WTC11 (cell line): ENCODE results near the gene EEFSEC. TPM values are rescaled to one million over a fixed set of nuclear protein-coding genes. Genes with fewer than 3 reads are reported as not detected.
A peak's percentile ranks its signal among the peaks of the same experiment; 100 is the strongest.

Source experiments
- ATAC-seq: fragments of 200-7000 bp; cut with Tn5 transposase; 2 replicates; pipeline ENCODE4 v1.10.0; 2021; ENCODE audit warnings: mild to moderate bottlenecking, moderate library complexity
- CTCF ChIA-PET: fragments of 300-600 bp; sonication (Branson Sonifier 250); formaldehyde crosslinking; loops from one replicate; lab custom pipeline; 2021; ENCODE audit warnings: antibody characterized with exemption; lab: Charles Lee
- POLR2A ChIA-PET: fragments of 350-600 bp; sonication (Branson Sonifier 250); formaldehyde crosslinking; loops from one replicate; lab custom pipeline; 2021; ENCODE audit warnings: antibody characterized with exemption; lab: Charles Lee
- DNase-seq: peaks from one replicate; pipeline ENCODE4 v3.0.0; 2021; ENCODE audit warnings: low spot score
- H3K27ac Mint-ChIP-seq: 2 replicates; pipeline ENCODE4 v1.8.0; 2021; ENCODE audit warnings: mixed read lengths
- H3K27me3 Mint-ChIP-seq: 2 replicates; pipeline ENCODE4 v1.8.0; 2021; ENCODE audit warnings: low read depth, mild to moderate bottlenecking, moderate library complexity, mixed read lengths
- H3K36me3 Mint-ChIP-seq: 2 replicates; pipeline ENCODE4 v1.8.0; 2021; ENCODE audit warnings: mixed read lengths
- H3K4me1 Mint-ChIP-seq: 2 replicates; pipeline ENCODE4 v1.8.0; 2022; ENCODE audit warnings: mixed read lengths
- H3K4me3 Mint-ChIP-seq: 2 replicates; pipeline ENCODE4 v1.8.0; 2021; ENCODE audit warnings: mild to moderate bottlenecking, moderate library complexity, mixed read lengths
- H3K9me3 Mint-ChIP-seq: 2 replicates; pipeline ENCODE4 v1.8.0; 2021; ENCODE audit warnings: mixed read lengths
- CBFB ChIP-seq: sonication (generic); formaldehyde crosslinking; IDR thresholded peaks from 2 replicates; pipeline ENCODE4 v1.8.1; 2022; ENCODE audit warnings: mild to moderate bottlenecking, low read depth, missing genetic modification reagents
- CREM ChIP-seq: sonication (generic); formaldehyde crosslinking; IDR thresholded peaks from 2 replicates; pipeline ENCODE4 v1.8.1; 2022; ENCODE audit warnings: mild to moderate bottlenecking, missing genetic modification reagents, moderate library complexity
- FOXK1 ChIP-seq: sonication (generic); formaldehyde crosslinking; IDR thresholded peaks from 2 replicates; pipeline ENCODE4 v1.8.0; 2022; ENCODE audit warnings: mild to moderate bottlenecking, moderate library complexity, missing genetic modification reagents
- KAT7 ChIP-seq: sonication (generic); formaldehyde crosslinking; IDR thresholded peaks from 2 replicates; pipeline ENCODE4 v1.8.1; 2023; ENCODE audit warnings: missing genetic modification reagents, mild to moderate bottlenecking, borderline replicate concordance
- MXD4 ChIP-seq: fragments of 250-450 bp; sonication (Bioruptor Pico); IDR thresholded peaks from 2 replicates; pipeline ENCODE4 v1.8.0; 2021; ENCODE audit warnings: mild to moderate bottlenecking, moderate library complexity, borderline replicate concordance
- OVOL2 ChIP-seq: fragments of 250-450 bp; sonication (Bioruptor Pico); IDR thresholded peaks from 2 replicates; pipeline ENCODE4 v1.9.0; 2021; ENCODE audit warnings: mild to moderate bottlenecking, borderline replicate concordance
- TCF7 ChIP-seq: sonication (generic); formaldehyde crosslinking; IDR thresholded peaks from 2 replicates; pipeline ENCODE4 v1.8.0; 2022; ENCODE audit warnings: mild to moderate bottlenecking, low read depth, missing genetic modification reagents, moderate library complexity
- ZNF232 ChIP-seq: sonication (generic); formaldehyde crosslinking; IDR thresholded peaks from 2 replicates; pipeline ENCODE4 v1.8.0; 2022; ENCODE audit warnings: mild to moderate bottlenecking, missing genetic modification reagents
- ZNF671 ChIP-seq: fragments of 250-450 bp; sonication (Bioruptor Pico); IDR thresholded peaks from 2 replicates; pipeline ENCODE4 v1.8.0; 2021; ENCODE audit warnings: mild to moderate bottlenecking
- total RNA-seq: library from RNA; stranded (reverse); gene quantifications from 3 replicates; pipeline ENCODE4 v1.2.3, GENCODE V29; 2021
- TF ChIP-seq, protein P1 (sequence below): fragments of 250-450 bp; sonication (Bioruptor Pico); IDR thresholded peaks from 2 replicates; pipeline ENCODE4 v1.9.0; 2021; ENCODE audit warnings: mild to moderate bottlenecking, borderline replicate concordance
- TF ChIP-seq, protein P2 (sequence below): sonication (generic); formaldehyde crosslinking; conservative IDR thresholded peaks from 2 replicates; pipeline ENCODE4 v1.8.1; 2023; ENCODE audit warnings: mild to moderate bottlenecking, low read depth, missing genetic modification reagents, moderate library complexity
- TF ChIP-seq, protein P3 (sequence below): sonication (generic); formaldehyde crosslinking; IDR thresholded peaks from 2 replicates; pipeline ENCODE4 v1.8.1; 2023; ENCODE audit warnings: mild to moderate bottlenecking, moderate library complexity, missing genetic modification reagents
- TF ChIP-seq, protein P4 (sequence below): sonication (generic); formaldehyde crosslinking; IDR thresholded peaks from 2 replicates; pipeline ENCODE4 v1.8.0; 2023; ENCODE audit warnings: missing genetic modification reagents, mild to moderate bottlenecking, borderline replicate concordance
- TF ChIP-seq, protein P5 (sequence below): sonication (generic); formaldehyde crosslinking; IDR thresholded peaks from 2 replicates; pipeline ENCODE4 v1.8.1; 2023; ENCODE audit warnings: mild to moderate bottlenecking, missing genetic modification reagents
- TF ChIP-seq, protein P6 (sequence below): sonication (generic); formaldehyde crosslinking; IDR thresholded peaks from 2 replicates; pipeline ENCODE4 v1.8.1; 2022; ENCODE audit warnings: missing genetic modification reagents, borderline replicate concordance
- TF ChIP-seq, protein P7 (sequence below): fragments of 250-450 bp; sonication (Bioruptor Pico); IDR thresholded peaks from 2 replicates; pipeline ENCODE4 v1.9.0; 2021; ENCODE audit warnings: mild to moderate bottlenecking

EEFSEC gene
- total RNA-seq, 1 experiment from 2014 or later = 13.7 TPM

DNA sequence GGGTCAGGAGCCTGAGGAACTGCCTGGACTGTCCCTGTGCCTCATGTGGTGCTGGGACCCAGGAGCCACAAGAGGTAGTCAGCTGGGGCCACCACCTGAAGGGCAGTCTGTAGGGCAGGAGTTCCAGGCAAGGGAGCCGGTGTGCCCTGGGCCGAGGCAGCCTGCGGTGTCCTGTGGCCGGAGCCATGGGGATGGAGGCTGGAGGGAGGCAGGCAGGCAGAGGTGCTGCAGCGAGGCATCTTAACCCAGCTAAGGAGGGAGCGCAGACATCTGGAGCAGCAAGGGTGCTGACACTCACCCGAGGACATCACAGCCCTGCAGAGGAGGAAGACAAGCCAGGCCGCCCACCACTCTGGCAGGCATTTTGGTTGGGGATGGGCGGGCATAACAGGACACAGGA lies 235.7 kb downstream of the EEFSEC start:
- ATAC-seq = no peak
- H3K4me3 Mint-ChIP-seq = no peak overlapping the region

DNA sequence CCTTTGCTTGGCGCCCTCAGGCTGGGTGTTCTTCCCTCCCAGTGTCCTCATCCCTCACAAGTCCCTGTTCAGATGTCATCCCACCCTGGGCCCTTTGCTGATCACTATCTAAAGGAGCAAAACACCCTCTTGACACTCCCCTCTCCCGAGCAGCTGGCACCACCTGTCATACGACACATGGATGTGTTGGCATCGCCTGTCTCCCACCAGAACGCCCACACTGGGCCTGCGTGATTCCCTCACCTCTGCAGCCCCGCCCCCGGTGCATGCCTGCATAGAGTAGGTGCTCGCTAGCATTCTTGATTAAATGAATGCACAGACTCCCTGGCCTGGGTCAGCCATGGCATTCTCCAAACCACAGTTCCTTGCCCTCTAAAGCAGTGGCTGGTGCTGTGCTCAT lies 237.6 kb downstream of the EEFSEC start:
- Mint-ChIP-seq H3K27me3 (no peaks in the 10 kb centered on the region), H3K9me3 (no peaks in the 10 kb centered on the region), H3K36me3 (no peaks in the 10 kb centered on the region), H3K27ac (peak overlapping the region; percentile 66), H3K4me1 (peaks cover 4% of the 10 kb centered on the region; the same call in 1 of the 2 replicates), H3K4me3 (no peak overlapping the region)
- ATAC-seq (peak; percentile 28), DNase-seq (no peak)
- POLR2A ChIA-PET = no interaction called here
- CTCF ChIA-PET = no interaction called here
- TF ChIP-seq, protein P1, sequence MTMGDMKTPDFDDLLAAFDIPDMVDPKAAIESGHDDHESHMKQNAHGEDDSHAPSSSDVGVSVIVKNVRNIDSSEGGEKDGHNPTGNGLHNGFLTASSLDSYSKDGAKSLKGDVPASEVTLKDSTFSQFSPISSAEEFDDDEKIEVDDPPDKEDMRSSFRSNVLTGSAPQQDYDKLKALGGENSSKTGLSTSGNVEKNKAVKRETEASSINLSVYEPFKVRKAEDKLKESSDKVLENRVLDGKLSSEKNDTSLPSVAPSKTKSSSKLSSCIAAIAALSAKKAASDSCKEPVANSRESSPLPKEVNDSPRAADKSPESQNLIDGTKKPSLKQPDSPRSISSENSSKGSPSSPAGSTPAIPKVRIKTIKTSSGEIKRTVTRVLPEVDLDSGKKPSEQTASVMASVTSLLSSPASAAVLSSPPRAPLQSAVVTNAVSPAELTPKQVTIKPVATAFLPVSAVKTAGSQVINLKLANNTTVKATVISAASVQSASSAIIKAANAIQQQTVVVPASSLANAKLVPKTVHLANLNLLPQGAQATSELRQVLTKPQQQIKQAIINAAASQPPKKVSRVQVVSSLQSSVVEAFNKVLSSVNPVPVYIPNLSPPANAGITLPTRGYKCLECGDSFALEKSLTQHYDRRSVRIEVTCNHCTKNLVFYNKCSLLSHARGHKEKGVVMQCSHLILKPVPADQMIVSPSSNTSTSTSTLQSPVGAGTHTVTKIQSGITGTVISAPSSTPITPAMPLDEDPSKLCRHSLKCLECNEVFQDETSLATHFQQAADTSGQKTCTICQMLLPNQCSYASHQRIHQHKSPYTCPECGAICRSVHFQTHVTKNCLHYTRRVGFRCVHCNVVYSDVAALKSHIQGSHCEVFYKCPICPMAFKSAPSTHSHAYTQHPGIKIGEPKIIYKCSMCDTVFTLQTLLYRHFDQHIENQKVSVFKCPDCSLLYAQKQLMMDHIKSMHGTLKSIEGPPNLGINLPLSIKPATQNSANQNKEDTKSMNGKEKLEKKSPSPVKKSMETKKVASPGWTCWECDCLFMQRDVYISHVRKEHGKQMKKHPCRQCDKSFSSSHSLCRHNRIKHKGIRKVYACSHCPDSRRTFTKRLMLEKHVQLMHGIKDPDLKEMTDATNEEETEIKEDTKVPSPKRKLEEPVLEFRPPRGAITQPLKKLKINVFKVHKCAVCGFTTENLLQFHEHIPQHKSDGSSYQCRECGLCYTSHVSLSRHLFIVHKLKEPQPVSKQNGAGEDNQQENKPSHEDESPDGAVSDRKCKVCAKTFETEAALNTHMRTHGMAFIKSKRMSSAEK = no peak
- TF ChIP-seq ZNF232 (no peak), FOXK1 (CRISPR knock-in tag) (no peak), ZNF671 (CRISPR knock-in tag) (no peak), CBFB (CRISPR knock-in tag) (no peak), OVOL2 (no peak)
- TF ChIP-seq, protein P2, sequence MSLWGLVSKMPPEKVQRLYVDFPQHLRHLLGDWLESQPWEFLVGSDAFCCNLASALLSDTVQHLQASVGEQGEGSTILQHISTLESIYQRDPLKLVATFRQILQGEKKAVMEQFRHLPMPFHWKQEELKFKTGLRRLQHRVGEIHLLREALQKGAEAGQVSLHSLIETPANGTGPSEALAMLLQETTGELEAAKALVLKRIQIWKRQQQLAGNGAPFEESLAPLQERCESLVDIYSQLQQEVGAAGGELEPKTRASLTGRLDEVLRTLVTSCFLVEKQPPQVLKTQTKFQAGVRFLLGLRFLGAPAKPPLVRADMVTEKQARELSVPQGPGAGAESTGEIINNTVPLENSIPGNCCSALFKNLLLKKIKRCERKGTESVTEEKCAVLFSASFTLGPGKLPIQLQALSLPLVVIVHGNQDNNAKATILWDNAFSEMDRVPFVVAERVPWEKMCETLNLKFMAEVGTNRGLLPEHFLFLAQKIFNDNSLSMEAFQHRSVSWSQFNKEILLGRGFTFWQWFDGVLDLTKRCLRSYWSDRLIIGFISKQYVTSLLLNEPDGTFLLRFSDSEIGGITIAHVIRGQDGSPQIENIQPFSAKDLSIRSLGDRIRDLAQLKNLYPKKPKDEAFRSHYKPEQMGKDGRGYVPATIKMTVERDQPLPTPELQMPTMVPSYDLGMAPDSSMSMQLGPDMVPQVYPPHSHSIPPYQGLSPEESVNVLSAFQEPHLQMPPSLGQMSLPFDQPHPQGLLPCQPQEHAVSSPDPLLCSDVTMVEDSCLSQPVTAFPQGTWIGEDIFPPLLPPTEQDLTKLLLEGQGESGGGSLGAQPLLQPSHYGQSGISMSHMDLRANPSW (CRISPR knock-in tag) = no peak

More for the DNA sequence above, 235.7 kb downstream of the EEFSEC start:
- H3K27ac Mint-ChIP-seq = no peak overlapping the region
- H3K27me3 Mint-ChIP-seq = no peaks in the 10 kb centered on the region
- no peaks in the 10 kb centered on the region for H3K36me3 Mint-ChIP-seq
- H3K4me1 Mint-ChIP-seq = peaks cover 4% of the 10 kb centered on the region; the same call in 1 of the 2 replicates
- ChIA-PET CTCF (no interaction called here), POLR2A (no interaction called here)
- TF ChIP-seq CREM (CRISPR knock-in tag) (no peak), ZNF232 (no peak), CBFB (CRISPR knock-in tag) (no peak), TCF7 (CRISPR knock-in tag) (no peak), KAT7 (no peak), MXD4 (CRISPR knock-in tag) (no peak)
- TF ChIP-seq, protein P3, sequence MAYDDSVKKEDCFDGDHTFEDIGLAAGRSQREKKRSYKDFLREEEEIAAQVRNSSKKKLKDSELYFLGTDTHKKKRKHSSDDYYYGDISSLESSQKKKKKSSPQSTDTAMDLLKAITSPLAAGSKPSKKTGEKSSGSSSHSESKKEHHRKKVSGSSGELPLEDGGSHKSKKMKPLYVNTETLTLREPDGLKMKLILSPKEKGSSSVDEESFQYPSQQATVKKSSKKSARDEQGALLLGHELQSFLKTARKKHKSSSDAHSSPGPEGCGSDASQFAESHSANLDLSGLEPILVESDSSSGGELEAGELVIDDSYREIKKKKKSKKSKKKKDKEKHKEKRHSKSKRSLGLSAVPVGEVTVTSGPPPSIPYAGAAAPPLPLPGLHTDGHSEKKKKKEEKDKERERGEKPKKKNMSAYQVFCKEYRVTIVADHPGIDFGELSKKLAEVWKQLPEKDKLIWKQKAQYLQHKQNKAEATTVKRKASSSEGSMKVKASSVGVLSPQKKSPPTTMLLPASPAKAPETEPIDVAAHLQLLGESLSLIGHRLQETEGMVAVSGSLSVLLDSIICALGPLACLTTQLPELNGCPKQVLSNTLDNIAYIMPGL (CRISPR knock-in tag) = no peak
- TF ChIP-seq, protein P4, sequence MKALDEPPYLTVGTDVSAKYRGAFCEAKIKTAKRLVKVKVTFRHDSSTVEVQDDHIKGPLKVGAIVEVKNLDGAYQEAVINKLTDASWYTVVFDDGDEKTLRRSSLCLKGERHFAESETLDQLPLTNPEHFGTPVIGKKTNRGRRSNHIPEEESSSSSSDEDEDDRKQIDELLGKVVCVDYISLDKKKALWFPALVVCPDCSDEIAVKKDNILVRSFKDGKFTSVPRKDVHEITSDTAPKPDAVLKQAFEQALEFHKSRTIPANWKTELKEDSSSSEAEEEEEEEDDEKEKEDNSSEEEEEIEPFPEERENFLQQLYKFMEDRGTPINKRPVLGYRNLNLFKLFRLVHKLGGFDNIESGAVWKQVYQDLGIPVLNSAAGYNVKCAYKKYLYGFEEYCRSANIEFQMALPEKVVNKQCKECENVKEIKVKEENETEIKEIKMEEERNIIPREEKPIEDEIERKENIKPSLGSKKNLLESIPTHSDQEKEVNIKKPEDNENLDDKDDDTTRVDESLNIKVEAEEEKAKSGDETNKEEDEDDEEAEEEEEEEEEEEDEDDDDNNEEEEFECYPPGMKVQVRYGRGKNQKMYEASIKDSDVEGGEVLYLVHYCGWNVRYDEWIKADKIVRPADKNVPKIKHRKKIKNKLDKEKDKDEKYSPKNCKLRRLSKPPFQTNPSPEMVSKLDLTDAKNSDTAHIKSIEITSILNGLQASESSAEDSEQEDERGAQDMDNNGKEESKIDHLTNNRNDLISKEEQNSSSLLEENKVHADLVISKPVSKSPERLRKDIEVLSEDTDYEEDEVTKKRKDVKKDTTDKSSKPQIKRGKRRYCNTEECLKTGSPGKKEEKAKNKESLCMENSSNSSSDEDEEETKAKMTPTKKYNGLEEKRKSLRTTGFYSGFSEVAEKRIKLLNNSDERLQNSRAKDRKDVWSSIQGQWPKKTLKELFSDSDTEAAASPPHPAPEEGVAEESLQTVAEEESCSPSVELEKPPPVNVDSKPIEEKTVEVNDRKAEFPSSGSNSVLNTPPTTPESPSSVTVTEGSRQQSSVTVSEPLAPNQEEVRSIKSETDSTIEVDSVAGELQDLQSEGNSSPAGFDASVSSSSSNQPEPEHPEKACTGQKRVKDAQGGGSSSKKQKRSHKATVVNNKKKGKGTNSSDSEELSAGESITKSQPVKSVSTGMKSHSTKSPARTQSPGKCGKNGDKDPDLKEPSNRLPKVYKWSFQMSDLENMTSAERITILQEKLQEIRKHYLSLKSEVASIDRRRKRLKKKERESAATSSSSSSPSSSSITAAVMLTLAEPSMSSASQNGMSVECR (CRISPR knock-in tag) = no peak
- TF ChIP-seq, protein P5, sequence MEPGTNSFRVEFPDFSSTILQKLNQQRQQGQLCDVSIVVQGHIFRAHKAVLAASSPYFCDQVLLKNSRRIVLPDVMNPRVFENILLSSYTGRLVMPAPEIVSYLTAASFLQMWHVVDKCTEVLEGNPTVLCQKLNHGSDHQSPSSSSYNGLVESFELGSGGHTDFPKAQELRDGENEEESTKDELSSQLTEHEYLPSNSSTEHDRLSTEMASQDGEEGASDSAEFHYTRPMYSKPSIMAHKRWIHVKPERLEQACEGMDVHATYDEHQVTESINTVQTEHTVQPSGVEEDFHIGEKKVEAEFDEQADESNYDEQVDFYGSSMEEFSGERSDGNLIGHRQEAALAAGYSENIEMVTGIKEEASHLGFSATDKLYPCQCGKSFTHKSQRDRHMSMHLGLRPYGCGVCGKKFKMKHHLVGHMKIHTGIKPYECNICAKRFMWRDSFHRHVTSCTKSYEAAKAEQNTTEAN (CRISPR knock-in tag) = no peak
- TF ChIP-seq, protein P6, sequence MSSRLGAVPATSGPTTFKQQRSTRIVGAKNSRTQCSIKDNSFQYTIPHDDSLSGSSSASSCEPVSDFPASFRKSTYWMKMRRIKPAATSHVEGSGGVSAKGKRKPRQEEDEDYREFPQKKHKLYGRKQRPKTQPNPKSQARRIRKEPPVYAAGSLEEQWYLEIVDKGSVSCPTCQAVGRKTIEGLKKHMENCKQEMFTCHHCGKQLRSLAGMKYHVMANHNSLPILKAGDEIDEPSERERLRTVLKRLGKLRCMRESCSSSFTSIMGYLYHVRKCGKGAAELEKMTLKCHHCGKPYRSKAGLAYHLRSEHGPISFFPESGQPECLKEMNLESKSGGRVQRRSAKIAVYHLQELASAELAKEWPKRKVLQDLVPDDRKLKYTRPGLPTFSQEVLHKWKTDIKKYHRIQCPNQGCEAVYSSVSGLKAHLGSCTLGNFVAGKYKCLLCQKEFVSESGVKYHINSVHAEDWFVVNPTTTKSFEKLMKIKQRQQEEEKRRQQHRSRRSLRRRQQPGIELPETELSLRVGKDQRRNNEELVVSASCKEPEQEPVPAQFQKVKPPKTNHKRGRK (CRISPR knock-in tag) = no peak
- TF ChIP-seq, protein P7, sequence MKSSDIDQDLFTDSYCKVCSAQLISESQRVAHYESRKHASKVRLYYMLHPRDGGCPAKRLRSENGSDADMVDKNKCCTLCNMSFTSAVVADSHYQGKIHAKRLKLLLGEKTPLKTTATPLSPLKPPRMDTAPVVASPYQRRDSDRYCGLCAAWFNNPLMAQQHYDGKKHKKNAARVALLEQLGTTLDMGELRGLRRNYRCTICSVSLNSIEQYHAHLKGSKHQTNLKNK = no peak
- no peak for DNase-seq
- H3K9me3 Mint-ChIP-seq = no peaks in the 10 kb centered on the region
